SHP77 (cell line): ENCODE results near the gene ARMC2.

Experiments
- DNase-seq, 2 experiments: peaks; one replicate each; lab custom pipeline; 2025; lab: John Stamatoyannopoulos, UW

ARMC2 gene

DNA sequence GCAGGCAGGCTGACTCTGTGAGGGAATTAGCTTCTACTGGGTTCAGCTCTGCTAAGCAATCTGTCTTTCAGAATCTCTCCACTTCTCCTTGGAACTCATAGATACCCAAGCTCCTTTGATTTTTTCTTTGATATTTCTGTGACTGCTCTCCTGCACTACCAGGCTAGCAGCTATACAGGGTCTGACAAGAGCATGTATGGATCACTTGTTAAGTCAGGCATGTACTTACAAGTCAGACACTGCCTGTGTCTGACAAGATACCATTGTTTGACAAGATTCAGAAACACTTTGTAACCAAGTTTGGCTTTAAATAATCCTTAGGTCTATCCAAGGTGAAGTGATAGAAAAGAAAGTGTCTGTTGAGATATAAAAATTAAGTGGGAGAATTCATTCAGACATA lies 167.0 kb downstream of the ARMC2 start:
- DNase-seq = no peak

DNA sequence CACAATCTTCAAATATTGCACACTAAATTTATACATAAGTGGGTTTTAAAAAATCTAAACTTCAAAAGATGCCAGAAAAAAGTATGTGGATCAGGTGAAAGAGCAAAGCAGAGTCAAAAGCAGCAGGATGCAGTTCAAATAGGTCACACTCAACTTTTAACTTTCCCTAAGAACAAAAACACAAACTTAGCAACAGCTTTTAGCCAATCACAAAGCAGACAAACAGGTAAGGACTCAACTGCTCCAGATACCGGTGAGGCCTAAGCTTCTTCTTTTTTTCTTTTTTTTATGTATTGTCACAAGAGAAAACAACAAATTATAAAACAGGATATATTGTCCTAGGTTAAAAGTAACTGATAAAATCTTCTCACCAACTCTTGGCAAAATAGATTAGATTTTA lies 171.7 kb downstream of the ARMC2 start:
- DNase-seq = no peak

DNA sequence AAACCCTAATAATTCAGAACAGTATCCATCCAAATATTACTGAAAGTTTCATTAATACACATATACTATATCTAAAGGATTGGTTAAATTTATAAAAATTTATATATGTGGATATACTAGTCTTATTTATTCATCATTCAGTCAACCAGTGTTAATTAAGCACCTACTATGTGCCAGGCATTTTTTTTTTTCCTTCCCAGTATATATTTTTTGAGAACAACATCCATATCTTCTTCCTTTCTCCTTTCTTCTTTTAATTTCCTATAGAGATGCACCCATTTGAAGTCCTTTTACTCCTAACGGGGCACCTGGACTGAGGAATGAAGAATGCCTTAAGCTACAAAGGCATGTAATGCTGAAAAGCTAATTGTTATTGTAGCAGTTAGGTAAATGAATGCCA lies 173.6 kb downstream of the ARMC2 start:
- no peak for DNase-seq

DNA sequence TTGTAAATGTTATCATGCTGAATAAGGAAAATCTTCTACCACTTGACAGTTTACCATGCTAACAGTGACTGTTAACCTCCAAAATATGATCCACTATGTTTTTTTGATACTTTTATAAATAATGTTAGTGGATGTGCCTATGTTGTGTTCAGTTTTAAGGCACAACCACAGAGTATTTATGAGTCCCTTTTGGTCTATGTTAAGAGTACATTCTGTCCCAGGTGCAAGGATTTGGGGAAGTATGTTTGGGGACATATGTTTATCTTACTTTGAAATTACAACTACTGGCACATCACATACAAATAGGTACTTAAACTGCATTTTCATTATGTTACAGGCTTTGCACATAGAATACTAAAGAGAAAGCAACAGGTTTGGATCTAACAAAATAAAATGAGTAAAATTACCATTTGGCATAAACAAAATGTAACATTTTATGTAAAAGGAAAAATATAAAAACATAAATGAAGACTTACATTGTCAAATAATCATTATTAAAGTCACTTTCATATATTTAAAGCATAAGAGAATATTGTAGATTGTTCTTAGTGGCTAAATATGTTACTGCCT lies 175.2 kb downstream of the ARMC2 start:
- no peak for DNase-seq
